IPS-NIHi7 (cell line): Measurements from ENCODE around the gene ELANE.

ENCODE experiments used
- DNase-seq: peaks from one replicate; pipeline ENCODE4 v3.0.0; 2012; ENCODE audit warnings: mixed read lengths; ENCODE audit errors: extremely low spot score

Gene ELANE

GRCh38 chr19:852136-853013, at the start of gene ELANE:
Gene ELANE, plus strand, starts transcription at chr19:852303. Its CDS starts 26 bp downstream, at chr19:852329.
- no peak for DNase-seq

- no peak for DNase-seq
These were observed 49.5 kb upstream of the ELANE start for GRCh38 chr19:802498-803098.

GRCh38 chr19:803099-803561, 49.0 kb upstream of the ELANE start:
- DNase-seq: no peak

- no peak for DNase-seq
These were observed 48.3 kb upstream of the ELANE start for GRCh38 chr19:803686-804418.

GRCh38 chr19:804419-805165, 47.5 kb upstream of the ELANE start:
- DNase-seq: no peak

GRCh38 chr19:805166-805551, 46.9 kb upstream of the ELANE start:
- no peak for DNase-seq

GRCh38 chr19:805600-806550, 46.2 kb upstream of the ELANE start:
- DNase-seq: no peak

GRCh38 chr19:806815-807421, 45.2 kb upstream of the ELANE start:
- DNase-seq: no peak

- no peak for DNase-seq
These were observed 44.3 kb upstream of the ELANE start for GRCh38 chr19:807627-808422.

- DNase-seq: no peak
These were observed 43.7 kb upstream of the ELANE start for GRCh38 chr19:808423-808775.

GRCh38 chr19:810077-810855, 41.8 kb upstream of the ELANE start:
- no peak for DNase-seq

- no peak for DNase-seq
These were observed 41.1 kb upstream of the ELANE start for GRCh38 chr19:810883-811489.

- no peak for DNase-seq
These were observed 40.5 kb upstream of the ELANE start for GRCh38 chr19:811506-812048.

- no peak for DNase-seq
These were observed 39.9 kb upstream of the ELANE start for GRCh38 chr19:812049-812746.

GRCh38 chr19:812747-813218, 39.3 kb upstream of the ELANE start:
- no peak for DNase-seq

- no peak for DNase-seq
These were observed 38.6 kb upstream of the ELANE start for GRCh38 chr19:813219-814151.
